Choroid plexus epithelial cell (primary cell): ENCODE measurements around the gene GPATCH2.

Experiments
- DNase-seq: peaks from one replicate; pipeline ENCODE4 v3.0.0-alpha.2; 2010; ENCODE audit warnings: low read depth
- H3K4me3 ChIP-seq: 2 replicates; pipeline ENCODE4 v1.5.1; 2011; ENCODE audit warnings: low read depth, mild to moderate bottlenecking, control low read depth, low read length, moderate library complexity
- TF ChIP-seq, protein P1 (sequence below): conservative IDR thresholded peaks from 2 replicates; pipeline ENCODE4 v1.5.1; 2011; ENCODE audit warnings: low read depth, mild to moderate bottlenecking, control low read depth, inconsistent platforms, low read length, moderate library complexity

GPATCH2 gene

DNA sequence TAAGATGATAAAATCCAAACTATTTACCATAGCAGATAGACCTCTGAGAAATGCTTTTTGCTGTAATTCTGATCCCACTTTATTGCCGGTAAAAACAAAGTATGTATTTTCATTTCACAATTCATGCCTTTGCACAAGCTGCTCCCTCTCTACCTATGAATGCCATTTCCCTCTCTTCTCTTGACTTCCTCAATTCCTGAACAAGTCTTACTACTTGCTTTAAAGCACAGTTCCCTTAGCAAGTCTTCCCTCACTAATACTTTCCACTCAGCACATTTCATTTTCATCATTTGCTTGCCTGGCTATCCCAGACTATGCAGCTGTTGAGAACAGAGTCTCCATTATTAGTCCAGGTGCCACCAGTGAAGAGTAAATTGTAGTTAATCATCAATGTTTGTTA, 13.8 kb downstream of the GPATCH2 start:
- TF ChIP-seq, protein P1, sequence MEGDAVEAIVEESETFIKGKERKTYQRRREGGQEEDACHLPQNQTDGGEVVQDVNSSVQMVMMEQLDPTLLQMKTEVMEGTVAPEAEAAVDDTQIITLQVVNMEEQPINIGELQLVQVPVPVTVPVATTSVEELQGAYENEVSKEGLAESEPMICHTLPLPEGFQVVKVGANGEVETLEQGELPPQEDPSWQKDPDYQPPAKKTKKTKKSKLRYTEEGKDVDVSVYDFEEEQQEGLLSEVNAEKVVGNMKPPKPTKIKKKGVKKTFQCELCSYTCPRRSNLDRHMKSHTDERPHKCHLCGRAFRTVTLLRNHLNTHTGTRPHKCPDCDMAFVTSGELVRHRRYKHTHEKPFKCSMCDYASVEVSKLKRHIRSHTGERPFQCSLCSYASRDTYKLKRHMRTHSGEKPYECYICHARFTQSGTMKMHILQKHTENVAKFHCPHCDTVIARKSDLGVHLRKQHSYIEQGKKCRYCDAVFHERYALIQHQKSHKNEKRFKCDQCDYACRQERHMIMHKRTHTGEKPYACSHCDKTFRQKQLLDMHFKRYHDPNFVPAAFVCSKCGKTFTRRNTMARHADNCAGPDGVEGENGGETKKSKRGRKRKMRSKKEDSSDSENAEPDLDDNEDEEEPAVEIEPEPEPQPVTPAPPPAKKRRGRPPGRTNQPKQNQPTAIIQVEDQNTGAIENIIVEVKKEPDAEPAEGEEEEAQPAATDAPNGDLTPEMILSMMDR, result no peak
- DNase-seq, result no peak
- H3K4me3 ChIP-seq, result no peak overlapping the region

DNA sequence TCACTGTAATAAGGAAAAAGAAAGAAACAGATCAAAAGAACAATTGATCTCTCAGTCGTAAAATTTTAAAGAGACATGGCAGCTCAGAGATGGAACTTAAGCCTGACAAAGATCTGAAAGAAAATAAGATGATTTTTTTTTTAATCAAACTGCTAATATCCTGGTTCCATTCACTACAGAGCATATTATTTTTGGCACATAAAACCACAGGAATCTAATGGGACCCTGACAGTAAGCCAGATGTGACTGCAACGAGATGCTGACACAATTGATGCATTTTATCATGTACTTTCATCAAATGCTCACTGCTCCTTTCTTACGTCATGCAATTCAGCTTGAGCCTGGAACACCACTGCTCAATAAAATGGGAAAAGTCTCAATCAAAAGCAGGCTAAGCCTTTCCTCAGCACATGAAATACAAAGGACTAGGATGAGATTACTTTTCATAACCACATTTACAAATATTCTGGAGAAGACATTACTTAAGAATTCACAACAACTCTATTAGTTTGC, 16.6 kb downstream of the GPATCH2 start:
- no peak overlapping the region for H3K4me3 ChIP-seq
- TF ChIP-seq, protein P1, result no peak
- peak; percentile 2 for DNase-seq

GRCh38 chr1:217605390-217605789, 25.5 kb downstream of the GPATCH2 start:
- peak; percentile 13 for DNase-seq
- no peak overlapping the region for H3K4me3 ChIP-seq
- TF ChIP-seq, protein P1, result no peak

GRCh38 chr1:217602380-217602779, 28.5 kb downstream of the GPATCH2 start:
- TF ChIP-seq, protein P1, result no peak
- H3K4me3 ChIP-seq, result no peak overlapping the region
- DNase-seq, result no peak

DNA sequence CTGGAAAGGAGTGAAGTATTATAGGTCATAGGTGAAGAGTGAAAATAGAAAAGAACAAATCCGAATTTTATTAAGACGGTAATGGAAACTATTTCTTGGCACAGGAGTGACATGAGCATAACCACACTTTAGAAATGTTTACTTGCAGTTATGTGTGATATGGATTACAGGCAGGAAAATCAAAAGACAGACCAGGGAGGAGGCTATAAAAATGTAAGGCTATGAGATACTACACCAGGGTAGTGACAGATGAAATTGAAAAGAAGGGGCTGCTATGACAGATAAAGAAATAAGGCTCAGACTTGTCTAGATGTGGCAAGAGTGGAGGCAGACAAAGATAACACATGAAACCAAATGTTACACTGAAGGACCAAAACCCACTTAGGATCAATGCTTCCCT, 31.7 kb downstream of the GPATCH2 start:
- H3K4me3 ChIP-seq, result no peak overlapping the region
- DNase-seq, result no peak
- TF ChIP-seq, protein P1, result no peak

GRCh38 chr1:217590598-217590997, 40.3 kb downstream of the GPATCH2 start:
- no peak overlapping the region for H3K4me3 ChIP-seq
- TF ChIP-seq, protein P1, result no peak
- DNase-seq, result no peak

- TF ChIP-seq, protein P1, result no peak
- no peak overlapping the region for H3K4me3 ChIP-seq
- DNase-seq, result peak; percentile 37
Measured at GRCh38 chr1:217586586-217586985, 44.3 kb downstream of the GPATCH2 start.
